GM19438 (cell line): ENCODE results near the gene TIAM1.

Source experiments
- ATAC-seq: cut with Tn5 transposase; IDR thresholded peaks from one replicate; pipeline ENCODE4 v1.9.1; 2021; ENCODE audit warnings: low read depth; ENCODE audit not compliant: unreplicated experiment

Gene TIAM1

DNA sequence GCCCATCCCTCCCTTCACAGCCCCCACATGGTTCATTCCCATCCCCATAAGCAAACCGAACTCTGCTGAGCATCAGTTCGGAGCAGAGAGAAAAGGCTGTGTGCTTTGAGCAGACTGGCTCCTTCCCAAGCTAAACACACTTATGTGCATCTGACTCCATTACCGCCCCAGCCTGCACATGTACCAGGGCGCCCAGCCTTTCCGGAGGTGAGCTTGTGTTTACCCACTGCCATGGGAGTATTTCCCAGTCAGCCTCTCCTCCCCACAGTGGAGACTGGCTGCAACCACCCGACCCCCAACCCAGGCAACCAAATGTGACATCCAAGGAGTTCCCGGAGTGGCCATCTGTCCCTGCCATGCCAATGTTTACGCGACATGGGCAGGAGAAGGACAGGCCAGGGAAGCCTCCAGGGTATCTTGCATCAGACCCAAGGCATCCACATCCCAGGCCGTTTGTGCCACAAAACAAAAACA lies 9.4 kb downstream of the TIAM1 start:
- ATAC-seq: no peak

DNA sequence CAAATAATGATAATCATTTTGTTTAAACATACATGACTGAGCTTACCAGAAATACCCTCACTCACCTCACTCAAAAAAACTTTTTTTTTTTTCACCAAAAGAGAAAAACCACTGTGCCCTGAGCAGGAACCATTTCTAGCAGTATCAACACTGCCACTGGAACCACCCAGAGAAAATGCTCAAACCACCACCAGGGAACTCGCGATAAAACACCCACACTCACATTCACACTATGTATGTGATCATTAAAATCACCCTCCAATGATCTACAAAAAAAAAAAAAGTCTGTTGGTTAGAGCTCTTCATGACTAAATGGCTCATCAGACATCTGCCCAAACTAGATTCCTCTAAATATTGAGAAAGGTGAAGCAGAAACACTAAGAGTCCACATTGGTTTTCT lies 11.5 kb downstream of the TIAM1 start:
- ATAC-seq: no peak

DNA sequence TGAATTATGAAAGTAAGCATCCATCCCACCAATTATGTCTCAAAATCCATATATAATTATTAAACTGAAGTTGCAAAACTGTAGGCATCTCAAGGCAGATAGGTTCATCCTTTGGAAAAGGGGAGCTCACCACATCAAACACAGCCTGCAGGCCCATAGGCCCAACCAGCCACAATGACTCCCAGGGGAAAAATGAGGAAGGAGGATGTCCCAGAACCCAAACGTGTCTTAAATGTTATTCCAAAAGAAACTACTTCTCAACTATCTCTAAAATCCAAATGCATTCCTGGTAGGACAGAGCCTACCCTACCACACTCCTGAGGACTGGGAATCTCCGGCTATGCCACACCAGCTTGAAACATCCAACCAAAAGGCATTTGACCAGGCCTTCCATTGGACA lies 12.8 kb downstream of the TIAM1 start:
- ATAC-seq: no peak

DNA sequence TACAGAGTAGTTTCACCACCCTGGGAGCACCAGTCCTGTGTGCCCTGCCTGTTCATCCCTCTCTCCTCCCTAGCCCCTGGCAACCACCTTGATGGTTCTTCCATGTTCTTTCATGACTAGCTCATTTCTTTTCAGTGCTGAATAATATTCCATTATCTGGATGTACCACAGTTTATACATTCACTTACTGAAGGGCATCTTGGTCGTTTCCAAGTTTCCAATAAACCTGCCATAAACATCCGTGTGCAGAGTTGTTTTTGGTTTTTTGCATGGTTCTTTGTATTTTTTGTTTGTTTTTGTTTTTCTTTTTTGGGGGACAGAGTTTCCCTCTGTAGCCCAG lies 13.9 kb downstream of the TIAM1 start:
- no peak for ATAC-seq

DNA sequence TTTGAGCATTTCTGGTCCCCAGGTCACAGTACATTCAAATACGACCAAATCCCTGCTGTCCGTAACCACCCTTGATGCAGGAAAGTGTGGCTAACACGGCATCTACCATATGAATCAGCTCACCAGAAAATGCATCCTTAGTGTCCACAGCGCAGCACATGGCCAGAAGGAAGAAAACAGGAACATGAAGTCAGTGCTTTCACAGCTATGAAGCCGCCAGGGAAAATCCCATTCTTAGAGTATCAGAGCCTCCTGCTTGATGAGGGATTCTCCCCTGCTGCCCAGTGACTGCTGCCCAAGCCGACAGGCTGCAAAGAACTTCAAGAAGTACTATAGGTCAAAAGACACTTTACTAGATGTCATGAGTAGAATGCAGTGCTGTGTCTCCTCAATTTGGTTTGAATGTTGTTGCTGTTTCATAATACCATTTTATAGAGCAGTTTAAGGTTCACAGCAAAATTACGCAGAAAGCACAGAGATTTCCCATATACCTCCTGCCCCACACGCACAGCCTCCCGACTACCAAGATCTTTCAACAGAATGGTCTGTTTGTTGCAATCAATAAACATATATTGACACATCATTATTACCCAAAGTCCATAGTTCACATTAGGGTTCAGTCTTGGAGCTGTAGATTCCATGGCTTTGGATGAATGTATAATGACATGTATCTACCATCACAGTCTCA lies 14.5 kb downstream of the TIAM1 start:
- ATAC-seq: no peak

DNA sequence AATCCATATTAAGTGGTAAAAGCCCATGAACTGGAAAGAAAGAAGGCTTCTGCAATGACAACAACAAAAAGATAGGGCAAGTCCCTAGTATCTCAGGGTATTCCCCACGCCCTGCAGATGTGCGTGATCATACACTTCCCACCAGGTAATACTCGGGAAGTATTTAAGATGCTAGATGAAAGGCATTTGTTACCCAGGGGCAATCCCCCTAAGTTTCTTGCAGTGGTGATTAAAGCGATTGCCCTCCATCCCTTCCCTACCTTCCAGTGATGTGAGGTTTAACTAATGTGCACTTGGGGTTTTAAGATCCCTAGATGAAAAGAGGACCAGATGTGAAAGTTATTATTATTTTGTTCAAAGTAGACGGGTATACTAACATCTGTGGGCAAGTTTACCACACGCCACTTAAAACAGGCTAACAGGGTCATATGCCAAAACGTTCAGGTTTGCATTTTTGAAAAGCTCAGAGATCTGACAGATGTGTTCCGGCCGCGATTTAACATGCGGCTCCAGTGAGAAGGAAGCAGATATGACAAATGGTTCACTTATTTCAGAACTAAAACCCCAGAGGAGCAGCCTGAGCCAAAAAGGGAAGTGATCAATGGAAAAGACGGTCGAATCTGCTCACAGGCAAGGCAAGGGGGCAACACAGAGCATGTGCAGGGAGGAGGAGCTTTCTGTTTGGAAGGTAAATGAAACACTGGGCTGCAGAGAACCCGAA lies 17.4 kb downstream of the TIAM1 start:
- ATAC-seq: peak; percentile 99

DNA sequence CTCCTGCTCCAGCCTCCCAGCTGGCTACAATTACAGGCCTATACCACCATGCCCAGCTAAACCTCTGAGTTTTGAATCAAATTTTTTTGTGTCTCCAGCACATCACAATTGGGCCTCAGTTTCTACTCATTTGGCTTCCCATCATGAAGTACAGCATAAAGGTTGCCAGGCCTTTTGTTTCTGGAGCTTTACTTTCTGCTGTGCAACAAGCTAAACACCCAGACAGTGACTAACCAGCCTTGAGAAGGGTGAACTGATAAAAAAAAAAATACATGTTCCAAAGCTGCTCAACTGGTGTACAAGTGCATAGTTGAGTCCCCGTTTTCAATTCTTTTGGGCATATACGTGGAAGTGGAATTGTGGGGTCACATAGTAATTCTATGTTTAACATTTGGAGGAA lies 25.1 kb downstream of the TIAM1 start:
- ATAC-seq: no peak

DNA sequence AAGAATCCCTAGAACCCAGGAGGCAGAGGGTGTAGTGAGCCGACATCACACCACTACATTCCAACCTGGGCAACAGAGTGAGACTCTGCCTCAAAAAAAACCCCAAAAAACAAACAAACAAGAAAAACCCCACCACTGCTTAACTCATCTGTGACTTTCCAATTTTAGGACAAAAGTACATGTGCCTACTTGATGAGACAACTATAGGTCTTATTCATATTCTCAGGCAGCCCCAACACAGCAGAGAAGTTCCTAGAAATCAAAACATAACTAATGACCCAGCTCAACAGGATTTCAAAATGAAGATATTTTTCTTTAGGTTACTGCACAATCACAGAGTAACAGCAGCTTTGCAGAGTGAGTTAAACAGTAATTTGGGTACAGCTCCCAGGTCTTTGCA lies 26.4 kb downstream of the TIAM1 start:
- ATAC-seq: no peak

DNA sequence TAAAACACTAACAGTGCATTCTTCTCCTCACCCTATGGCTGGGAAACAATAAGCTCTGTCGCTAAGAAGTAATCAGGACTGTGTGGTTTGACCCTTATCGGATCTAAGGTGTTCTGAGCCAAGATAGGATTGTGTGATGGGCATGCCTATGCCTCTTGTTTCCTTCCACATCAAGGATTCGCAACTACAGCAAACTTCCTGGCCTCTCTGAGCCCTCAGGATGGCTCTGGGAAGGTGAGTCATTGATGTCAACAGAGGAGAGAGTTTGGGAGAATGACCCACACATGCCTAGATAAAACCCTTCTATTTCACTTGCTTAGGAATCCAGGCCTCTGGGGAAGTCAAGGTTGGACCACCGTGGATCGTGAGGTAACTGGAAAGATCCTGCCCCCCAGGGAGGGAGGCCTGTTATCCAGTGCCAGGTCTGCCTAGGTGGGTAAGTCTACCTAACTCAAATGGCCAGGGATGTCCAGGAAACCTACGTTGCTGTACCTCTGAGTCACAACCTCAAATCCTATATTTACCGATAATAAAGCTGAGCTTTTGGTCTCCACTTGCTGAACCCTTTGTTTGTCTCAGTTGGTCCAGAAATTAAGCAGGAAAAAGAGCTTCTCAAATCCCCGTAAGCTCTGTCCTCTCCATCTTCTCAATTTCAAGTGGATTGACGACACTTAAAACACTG lies 27.4 kb downstream of the TIAM1 start:
- ATAC-seq: no peak

DNA sequence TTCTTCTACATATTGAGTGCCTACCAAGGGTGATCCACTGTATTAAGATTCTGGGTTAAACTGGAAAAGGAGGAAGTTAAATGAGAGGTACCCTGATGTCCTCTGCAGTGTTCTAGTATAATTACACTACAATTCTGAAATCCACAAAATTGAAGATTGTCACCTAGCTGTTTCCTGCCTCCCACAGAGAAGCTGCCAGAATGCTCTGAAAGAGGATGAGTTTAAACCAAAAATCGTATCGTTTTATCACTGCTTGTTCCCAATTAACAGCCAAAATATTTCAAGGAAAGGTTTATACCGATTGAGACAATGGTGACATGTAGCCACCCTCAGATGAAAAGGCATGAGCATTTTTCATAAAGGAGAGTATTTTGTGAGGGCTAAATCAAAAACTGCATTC lies 28.0 kb downstream of the TIAM1 start:
- no peak for ATAC-seq

DNA sequence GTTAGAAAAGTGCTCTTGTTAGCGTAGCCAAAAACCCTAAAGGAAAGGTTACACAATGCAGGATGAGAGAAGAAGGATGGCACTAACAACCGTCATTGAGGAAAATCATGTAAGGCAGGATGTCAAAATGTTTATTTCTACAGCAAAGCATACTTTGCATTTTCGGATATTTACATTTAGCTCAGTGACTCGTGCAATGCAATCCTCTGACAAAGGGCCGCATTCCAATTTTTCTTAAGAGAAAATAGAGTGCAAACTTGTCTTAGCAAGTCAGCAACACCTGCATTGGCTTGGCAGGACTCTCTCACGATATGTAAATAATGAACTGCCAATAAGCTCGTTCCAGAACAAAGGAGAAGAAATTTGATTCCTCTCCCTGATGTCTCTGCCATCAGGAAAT lies 33.3 kb downstream of the TIAM1 start:
- ATAC-seq: no peak

DNA sequence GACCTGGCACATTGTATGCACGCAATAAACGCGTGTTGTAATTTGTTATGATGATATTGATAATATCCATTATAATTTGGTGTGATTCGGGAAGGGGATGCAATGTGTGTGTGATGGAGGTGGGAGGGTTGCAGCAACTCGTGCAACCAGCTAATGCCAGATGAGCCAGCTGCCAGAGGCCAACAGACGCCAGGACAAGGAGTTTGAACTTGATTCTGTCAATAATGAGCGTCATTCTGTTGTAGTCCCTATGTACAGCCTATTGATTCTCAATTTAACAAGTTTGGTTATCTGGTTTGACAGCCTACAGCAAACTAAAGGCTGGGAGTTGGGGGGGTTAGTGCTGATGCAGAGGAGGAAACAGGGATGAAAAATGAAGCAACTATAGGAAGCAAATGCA lies 35.5 kb downstream of the TIAM1 start:
- no peak for ATAC-seq

DNA sequence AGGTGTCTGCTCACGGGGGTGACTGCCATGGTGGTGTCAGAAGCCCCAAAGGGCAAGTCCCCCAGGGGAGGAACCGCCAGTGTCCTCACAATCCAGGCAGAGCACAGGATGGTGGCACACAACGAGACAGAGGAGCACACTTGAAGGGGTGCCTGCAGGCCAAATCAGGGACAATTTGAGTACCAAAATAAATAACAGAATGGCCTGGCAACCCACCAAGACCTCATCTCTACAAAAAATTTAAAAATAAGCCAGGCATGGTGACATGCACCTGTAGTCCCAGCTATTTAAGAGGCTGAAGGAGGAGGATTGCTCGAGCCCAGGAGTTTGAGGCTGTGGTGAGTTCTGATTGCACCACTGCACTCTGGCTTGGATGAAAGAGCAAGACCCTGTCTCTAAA lies 38.2 kb downstream of the TIAM1 start:
- ATAC-seq: no peak

DNA sequence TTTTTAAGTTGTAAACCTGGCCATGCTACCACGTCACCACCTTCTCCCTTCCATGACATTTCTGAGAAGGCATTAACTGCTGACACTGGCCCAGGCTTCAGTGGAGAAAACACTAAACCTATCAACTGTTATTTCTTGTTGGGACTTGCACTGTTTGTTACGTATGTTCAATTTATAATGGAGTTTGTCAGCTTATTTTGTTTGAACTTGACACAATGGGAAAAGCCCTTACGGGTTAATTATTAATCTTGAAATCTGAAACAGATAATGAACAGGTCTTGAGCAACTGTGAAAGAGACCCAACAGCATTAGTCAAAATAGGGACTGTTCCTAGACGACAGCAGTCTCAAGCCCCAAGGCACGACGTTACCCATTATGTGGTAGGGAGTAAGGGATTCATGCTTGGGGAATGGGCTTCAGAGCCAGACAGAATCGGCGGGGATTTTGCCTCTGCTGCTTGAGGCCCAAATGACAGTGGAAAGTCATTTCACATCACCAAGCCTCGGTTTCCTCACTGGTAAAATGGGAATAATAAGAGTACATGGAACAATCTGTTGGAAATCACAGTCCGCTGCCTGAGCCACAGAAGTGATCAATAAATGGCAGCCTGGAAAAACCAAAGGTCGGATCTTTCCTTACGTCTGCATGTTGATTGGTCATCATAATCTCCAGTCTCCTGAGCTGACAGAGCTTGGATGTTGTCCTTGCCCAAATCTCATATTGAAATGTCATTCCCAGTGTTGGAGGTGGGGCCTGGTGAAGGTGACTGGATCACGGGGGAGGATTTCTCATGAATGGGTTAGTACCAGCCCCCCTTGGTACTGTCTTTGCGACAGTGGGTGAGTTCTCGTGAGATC lies 44.5 kb downstream of the TIAM1 start:
- no peak for ATAC-seq

DNA sequence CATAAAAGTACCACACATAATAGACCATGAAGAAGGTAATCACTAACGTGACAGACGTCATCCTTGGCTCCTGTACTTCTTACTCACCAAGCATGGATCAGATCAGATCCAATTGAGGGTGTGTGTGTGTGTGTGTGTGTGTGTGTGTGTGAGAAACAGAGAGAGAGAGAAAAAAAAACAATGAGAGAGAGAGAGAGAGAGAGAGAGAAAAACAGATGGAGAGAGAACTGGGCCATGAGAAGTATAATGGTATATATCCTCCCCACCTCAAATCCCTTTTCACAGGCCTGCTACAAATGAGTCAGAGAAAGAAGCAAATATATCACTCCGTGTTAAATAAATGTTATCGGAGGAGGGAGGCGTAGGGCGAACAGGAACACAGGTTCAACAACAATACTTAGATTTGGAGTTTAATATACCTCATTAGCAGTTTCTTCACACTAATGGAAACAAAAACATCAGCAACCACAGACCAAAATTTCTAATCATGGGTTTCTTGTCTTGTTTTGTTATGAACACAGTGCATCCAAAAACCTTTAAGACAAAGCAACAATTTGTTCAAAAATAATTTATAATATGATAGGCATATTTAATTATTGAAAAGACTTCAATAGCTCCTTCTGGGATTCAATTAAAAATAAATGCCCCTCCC lies 45.3 kb downstream of the TIAM1 start:
- ATAC-seq: no peak

DNA sequence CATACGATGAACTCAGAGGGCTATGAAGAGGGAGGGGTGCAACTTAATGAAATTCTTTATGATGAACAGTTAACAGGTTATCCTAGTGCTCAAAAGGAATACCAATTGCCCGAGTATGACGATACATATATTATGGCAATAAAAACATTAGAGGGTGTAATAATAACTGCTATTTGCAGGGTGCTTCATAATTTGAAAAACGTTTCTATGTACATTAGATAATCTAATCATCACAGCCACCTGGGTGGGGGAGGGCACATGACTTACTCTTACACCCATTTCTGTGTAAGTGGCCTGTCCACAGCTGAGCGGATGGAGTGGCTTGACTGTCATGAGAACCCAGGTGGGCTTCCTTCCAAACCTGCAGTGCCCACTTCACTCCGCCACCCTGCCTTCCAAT lies 46.3 kb downstream of the TIAM1 start:
- ATAC-seq: no peak

DNA sequence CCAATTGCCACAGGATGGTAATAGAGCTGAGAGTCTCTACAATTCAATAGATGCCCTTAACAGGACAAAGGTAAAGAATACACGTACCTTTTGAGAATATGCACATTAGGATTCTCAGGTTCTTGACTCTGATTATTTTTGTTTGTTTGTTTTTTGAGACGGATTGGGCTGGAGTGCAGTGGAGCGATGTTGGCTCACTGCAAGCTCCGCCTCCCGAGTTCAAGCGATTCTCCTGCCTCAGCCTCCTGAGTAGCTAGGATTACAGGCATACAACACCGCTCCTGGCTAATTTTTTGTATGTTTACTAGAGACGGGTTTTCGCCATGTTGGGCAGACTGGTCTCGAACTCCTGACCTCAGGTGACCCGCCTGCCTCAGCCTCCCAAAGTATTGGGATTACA lies 48.4 kb downstream of the TIAM1 start:
- ATAC-seq: no peak

DNA sequence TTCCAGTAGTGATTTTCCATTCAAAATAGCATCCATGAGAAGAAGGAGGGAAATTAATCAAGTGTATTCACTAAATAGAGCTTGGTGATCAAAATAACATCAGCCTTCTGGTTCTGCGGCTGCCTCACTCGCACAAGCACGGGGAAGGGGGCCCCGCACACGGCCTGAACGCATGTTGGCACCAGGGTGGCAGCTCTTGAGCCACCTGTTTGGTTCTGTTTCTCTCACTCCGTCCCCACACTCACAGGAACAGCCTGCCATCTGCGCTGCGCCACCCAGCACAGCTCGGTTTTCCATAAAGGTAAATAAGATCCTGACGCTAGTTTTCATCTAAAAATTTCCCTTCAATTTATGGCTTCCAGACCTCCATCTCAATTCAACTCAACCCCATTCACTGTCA lies 49.4 kb downstream of the TIAM1 start:
- no peak for ATAC-seq

DNA sequence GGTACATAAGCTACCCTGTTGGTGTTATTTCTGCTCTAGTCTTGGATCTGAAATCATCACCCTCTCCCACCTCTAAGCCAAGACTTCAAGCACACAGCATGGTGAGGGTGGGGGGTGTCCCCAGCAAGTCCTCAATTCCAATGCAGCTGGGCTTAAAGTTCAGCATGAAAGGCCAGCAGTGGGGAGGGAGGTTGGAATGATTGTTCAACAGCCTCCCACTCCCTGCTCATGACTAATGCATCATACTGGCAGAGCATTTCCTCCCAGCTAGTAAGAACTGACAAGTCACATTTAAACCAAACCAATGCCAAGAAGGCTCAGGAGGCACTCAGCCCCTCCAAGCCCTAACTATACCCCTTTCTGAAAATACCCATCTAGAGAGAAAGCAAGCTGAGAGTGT lies 50.1 kb downstream of the TIAM1 start:
- ATAC-seq: no peak

DNA sequence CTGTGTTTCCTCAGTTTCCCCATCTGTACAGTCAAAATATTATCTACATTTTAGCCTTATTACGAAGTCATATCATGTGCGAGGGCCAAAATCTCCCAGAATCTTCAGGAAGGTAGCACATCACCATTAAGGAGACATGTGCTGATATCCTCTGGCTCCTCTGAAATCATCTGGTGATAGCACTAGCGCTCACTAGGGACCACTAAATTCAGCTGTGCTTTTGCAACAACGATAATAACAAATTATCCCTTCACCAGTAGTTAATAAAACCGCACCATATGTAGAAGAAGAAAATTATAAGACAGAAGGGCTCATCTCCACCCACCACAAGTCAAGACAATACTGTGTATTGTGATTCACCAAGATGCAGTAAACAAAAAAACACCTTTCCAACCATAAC lies 53.3 kb downstream of the TIAM1 start:
- ATAC-seq: no peak

DNA sequence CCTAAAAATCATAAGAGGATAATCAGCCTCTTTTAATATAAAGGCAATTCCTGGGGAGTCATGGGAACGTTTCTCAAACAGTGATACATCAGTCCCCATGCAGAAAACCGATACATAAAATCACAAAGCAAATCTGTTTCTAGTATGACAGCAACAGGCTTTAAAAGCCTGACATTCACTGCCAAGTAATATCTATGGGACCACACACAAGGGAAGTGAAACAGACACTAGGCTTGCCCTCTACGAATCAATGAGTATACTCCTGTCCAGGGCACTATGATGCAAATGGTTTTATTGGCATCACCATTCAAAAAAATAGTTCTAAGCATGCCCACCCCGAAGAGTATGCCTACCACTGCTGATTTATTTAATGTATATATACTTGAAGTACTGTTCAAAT lies 54.4 kb downstream of the TIAM1 start:
- no peak for ATAC-seq
